OCI-LY3 (cell line): ENCODE data around the gene GPM6B.

ENCODE experiments used
- EZH2phosphoT487 ChIP-seq: fragments of 200-600 bp; shearing (Covaris generic); IDR thresholded peaks from 2 replicates; pipeline ENCODE4 v1.6.1; 2018; ENCODE audit warnings: antibody characterized with exemption, mixed run types, low read depth
- TF ChIP-seq, protein P1 (sequence below): fragments of 200-600, 300-600 bp; sonication (generic); IDR thresholded peaks from 2 replicates; pipeline ENCODE4 v1.5.1; 2014; ENCODE audit warnings: antibody characterized with exemption, low read length, low read depth

DNA sequence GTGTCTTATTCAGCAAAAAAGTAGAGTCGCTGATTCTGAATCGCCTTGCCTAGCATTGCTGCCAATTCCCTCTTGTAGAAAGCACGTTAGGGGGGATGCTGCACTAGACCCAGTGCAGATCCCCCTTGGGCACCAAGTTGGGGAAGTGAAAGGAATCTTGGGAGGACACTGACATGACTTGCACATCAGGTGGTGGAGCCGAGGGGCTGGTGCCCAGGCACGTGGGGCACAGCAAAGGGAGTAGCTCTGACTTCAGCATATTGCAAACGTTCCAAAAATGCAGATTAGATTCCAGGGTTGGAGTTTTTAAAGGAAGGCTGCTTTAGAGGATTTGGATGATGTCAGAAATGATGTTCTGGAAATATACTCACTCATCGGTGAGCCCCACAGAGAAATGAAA, 47.4 kb upstream of the GPM6B start:
- TF ChIP-seq, protein P1, sequence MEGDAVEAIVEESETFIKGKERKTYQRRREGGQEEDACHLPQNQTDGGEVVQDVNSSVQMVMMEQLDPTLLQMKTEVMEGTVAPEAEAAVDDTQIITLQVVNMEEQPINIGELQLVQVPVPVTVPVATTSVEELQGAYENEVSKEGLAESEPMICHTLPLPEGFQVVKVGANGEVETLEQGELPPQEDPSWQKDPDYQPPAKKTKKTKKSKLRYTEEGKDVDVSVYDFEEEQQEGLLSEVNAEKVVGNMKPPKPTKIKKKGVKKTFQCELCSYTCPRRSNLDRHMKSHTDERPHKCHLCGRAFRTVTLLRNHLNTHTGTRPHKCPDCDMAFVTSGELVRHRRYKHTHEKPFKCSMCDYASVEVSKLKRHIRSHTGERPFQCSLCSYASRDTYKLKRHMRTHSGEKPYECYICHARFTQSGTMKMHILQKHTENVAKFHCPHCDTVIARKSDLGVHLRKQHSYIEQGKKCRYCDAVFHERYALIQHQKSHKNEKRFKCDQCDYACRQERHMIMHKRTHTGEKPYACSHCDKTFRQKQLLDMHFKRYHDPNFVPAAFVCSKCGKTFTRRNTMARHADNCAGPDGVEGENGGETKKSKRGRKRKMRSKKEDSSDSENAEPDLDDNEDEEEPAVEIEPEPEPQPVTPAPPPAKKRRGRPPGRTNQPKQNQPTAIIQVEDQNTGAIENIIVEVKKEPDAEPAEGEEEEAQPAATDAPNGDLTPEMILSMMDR, result no peak
- TF ChIP-seq EZH2phosphoT487, result no peak
